ENCODE measurements around the gene GABRB3. TPM values are rescaled to one million over a fixed set of nuclear protein-coding genes. Genes with fewer than 3 reads are reported as not detected.

GABRB3 gene
- polyA plus RNA-seq, 2 donors: 0.08 to 0.45 TPM

DNA sequence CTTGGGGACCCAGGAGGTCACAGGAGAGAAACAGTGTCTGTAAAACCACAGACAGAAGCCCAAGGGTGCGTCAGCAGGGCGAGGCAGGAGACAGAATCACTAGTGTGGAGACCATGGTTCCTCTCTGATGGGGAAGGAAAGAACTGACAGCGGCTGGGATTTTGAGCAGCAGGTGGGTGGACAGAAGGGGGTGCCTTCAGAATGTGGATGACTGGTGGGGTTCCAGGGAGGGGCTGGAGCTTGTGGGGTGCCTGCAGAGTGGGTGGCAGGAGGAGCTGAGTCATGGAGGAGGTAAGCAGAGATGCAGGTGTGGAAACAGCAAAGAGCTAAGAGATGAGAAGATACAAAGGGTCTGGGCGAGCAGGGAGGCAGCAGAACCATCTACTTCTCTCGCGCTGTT is 124.2 kb downstream of the GABRB3 start:
- Histone ChIP-seq H3K27ac (ENCODE audit: low read depth in 2 of 2, low read length in 1 of 2) (no peak overlapping the region), H3K4me3 (ENCODE audit: low read depth in 1 of 2, low read length in 2 of 2) (no peak overlapping the region), H3K9me3 (ENCODE audit: control insufficient read depth in 2 of 2, insufficient read depth in 1 of 2, low read depth in 1 of 2, low read length in 1 of 2) (peaks cover 5 to 17% of the 10 kb centered on the region in 2 donors), H3K4me1 (ENCODE audit: control insufficient read depth in 2 of 2, insufficient read depth in 2 of 2, low read length in 1 of 2) (no peaks in the 10 kb centered on the region), H3K36me3 (ENCODE audit: control insufficient read depth in 2 of 2, insufficient read depth in 2 of 2, low read length in 1 of 2) (no peaks in the 10 kb centered on the region), H3K27me3 (ENCODE audit: control insufficient read depth in 1 of 2, insufficient read depth in 2 of 2, low read length in 2 of 2) (no peaks in the 10 kb centered on the region)
- 85% methylated on average over 6 of the region's 6 CpGs for WGBS, 2 donors

- Histone ChIP-seq H3K4me3 (ENCODE audit: low read depth in 1 of 2, low read length in 2 of 2) (no peak overlapping the region), H3K4me1 (ENCODE audit: control insufficient read depth in 2 of 2, insufficient read depth in 2 of 2, low read length in 1 of 2) (no peaks in the 10 kb centered on the region), H3K27ac (ENCODE audit: low read depth in 2 of 2, low read length in 1 of 2) (no peak overlapping the region), H3K27me3 (ENCODE audit: control insufficient read depth in 1 of 2, insufficient read depth in 2 of 2, low read length in 2 of 2) (no peaks in the 10 kb centered on the region), H3K36me3 (ENCODE audit: control insufficient read depth in 2 of 2, insufficient read depth in 2 of 2, low read length in 1 of 2) (no peaks in the 10 kb centered on the region), H3K9me3 (ENCODE audit: control insufficient read depth in 2 of 2, insufficient read depth in 1 of 2, low read depth in 1 of 2, low read length in 1 of 2) (peaks cover 5 to 11% of the 10 kb centered on the region in 2 donors)
- WGBS, 2 donors: 84 to 90% methylated on average over 9 of the region's 9 CpGs
These were observed 127.9 kb downstream of the GABRB3 start for GRCh38 chr15:26644948-26645347.

GRCh38 chr15:26641144-26641543 is 131.7 kb downstream of the GABRB3 start:
- whole genome bisulfite sequencing, 2 donors: 84 to 91% methylated on average over 6 of the region's 6 CpGs
- H3K4me3 ChIP-seq (ENCODE audit: low read depth in 1 of 2, low read length in 2 of 2): no peak overlapping the region
- peaks cover 2 to 5% of the 10 kb centered on the region in 2 donors for H3K9me3 ChIP-seq (ENCODE audit: control insufficient read depth in 2 of 2, insufficient read depth in 1 of 2, low read depth in 1 of 2, low read length in 1 of 2)
- H3K36me3 ChIP-seq (ENCODE audit: control insufficient read depth in 2 of 2, insufficient read depth in 2 of 2, low read length in 1 of 2): no peaks in the 10 kb centered on the region
- no peak overlapping the region for H3K27ac ChIP-seq (ENCODE audit: low read depth in 2 of 2, low read length in 1 of 2)
- H3K27me3 ChIP-seq (ENCODE audit: control insufficient read depth in 1 of 2, insufficient read depth in 2 of 2, low read length in 2 of 2): no peaks in the 10 kb centered on the region
- no peaks in the 10 kb centered on the region for H3K4me1 ChIP-seq (ENCODE audit: control insufficient read depth in 2 of 2, insufficient read depth in 2 of 2, low read length in 1 of 2)

DNA sequence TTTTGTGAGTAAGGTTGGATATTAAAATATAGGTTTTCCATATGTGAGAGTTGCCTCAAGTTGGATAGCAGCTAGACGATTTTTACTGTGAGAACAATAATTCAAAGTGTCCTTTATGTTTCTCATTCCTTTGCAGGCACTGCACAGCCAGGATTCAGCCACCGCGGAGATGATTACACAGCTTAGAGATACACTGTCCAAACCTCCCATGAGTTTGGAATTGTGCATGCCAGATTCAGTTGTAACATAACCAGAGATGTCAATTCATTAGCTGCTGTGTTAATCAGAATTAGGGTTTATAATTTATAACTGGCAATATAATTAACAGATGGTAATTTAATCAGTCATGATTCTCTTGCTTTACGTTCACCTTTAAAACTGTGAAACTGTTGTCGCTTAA is 132.3 kb downstream of the GABRB3 start:
- Histone ChIP-seq H3K4me1 (ENCODE audit: control insufficient read depth in 2 of 2, insufficient read depth in 2 of 2, low read length in 1 of 2) (no peaks in the 10 kb centered on the region), H3K4me3 (ENCODE audit: low read depth in 1 of 2, low read length in 2 of 2) (no peak overlapping the region), H3K9me3 (ENCODE audit: control insufficient read depth in 2 of 2, insufficient read depth in 1 of 2, low read depth in 1 of 2, low read length in 1 of 2) (peaks cover 2 to 5% of the 10 kb centered on the region in 2 donors), H3K27ac (ENCODE audit: low read depth in 2 of 2, low read length in 1 of 2) (no peak overlapping the region), H3K36me3 (ENCODE audit: control insufficient read depth in 2 of 2, insufficient read depth in 2 of 2, low read length in 1 of 2) (no peaks in the 10 kb centered on the region), H3K27me3 (ENCODE audit: control insufficient read depth in 1 of 2, insufficient read depth in 2 of 2, low read length in 2 of 2) (no peaks in the 10 kb centered on the region)
- 78 to 84% methylated on average over 5 of the region's 5 CpGs for WGBS, 2 donors

DNA sequence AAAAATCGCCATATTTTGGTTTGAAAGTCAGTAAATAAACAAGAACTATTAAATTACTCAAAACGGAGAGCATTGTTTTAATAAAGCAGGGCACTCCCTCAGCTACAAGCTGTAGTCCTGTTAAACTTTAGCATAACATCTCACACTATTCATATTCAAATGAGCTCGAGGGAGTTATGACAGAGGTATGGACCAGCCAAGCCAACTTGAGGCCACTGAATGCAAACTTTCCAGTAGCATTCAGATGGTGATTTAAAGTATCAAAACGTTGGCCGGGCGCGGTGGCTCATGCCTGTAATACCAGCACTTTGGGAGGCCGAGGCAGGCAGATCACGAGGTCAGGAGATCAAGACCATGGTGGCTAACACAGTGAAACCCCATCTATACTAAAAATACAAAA is 132.9 kb downstream of the GABRB3 start:
- Histone ChIP-seq H3K27me3 (ENCODE audit: control insufficient read depth in 1 of 2, insufficient read depth in 2 of 2, low read length in 2 of 2) (no peaks in the 10 kb centered on the region), H3K36me3 (ENCODE audit: control insufficient read depth in 2 of 2, insufficient read depth in 2 of 2, low read length in 1 of 2) (no peaks in the 10 kb centered on the region), H3K4me1 (ENCODE audit: control insufficient read depth in 2 of 2, insufficient read depth in 2 of 2, low read length in 1 of 2) (no peaks in the 10 kb centered on the region), H3K9me3 (ENCODE audit: control insufficient read depth in 2 of 2, insufficient read depth in 1 of 2, low read depth in 1 of 2, low read length in 1 of 2) (peaks cover 1 to 5% of the 10 kb centered on the region in 2 donors), H3K27ac (ENCODE audit: low read depth in 2 of 2, low read length in 1 of 2) (no peak overlapping the region), H3K4me3 (ENCODE audit: low read depth in 1 of 2, low read length in 2 of 2) (no peak overlapping the region)
- WGBS, 2 donors: 73 to 75% methylated on average over 9 of the region's 9 CpGs

- H3K27ac ChIP-seq (ENCODE audit: low read depth in 2 of 2, low read length in 1 of 2): no peak overlapping the region
- WGBS, 2 donors: 67 to 78% methylated on average over 2 of the region's 2 CpGs
These were observed 137.3 kb downstream of the GABRB3 start for GRCh38 chr15:26635614-26636013.

DNA sequence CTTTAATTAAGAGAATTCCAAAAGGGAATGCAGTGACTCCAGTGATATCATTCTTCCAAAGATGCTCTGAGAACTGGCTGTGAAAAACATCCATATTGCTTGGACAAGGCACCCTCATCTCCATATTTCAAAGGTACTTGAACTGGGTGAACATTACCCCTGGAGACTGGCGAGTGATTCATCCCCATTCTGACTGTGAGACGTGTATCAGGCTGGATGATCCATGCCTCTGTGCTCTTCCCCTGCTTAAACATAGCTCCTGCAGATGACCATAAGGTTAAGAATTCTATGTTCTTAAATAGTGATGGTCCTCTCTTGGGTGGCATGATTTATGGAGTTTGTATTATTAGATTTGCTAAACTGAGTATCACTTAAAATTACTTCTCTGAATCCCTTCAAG is 137.8 kb downstream of the GABRB3 start:
- peaks cover 0 to 2% of the 10 kb centered on the region in 2 donors for H3K9me3 ChIP-seq (ENCODE audit: control insufficient read depth in 2 of 2, insufficient read depth in 1 of 2, low read depth in 1 of 2, low read length in 1 of 2)
- H3K36me3 ChIP-seq (ENCODE audit: control insufficient read depth in 2 of 2, insufficient read depth in 2 of 2, low read length in 1 of 2): no peaks in the 10 kb centered on the region
- no peaks in the 10 kb centered on the region for H3K4me1 ChIP-seq (ENCODE audit: control insufficient read depth in 2 of 2, insufficient read depth in 2 of 2, low read length in 1 of 2)
- no peak overlapping the region for H3K4me3 ChIP-seq (ENCODE audit: low read depth in 1 of 2, low read length in 2 of 2)
- H3K27ac ChIP-seq (ENCODE audit: low read depth in 2 of 2, low read length in 1 of 2): no peak overlapping the region
- WGBS, 2 donors: 56 to 61% methylated on average over 2 of the region's 2 CpGs
- H3K27me3 ChIP-seq (ENCODE audit: control insufficient read depth in 1 of 2, insufficient read depth in 2 of 2, low read length in 2 of 2): no peaks in the 10 kb centered on the region

More at GRCh38 chr15:26635614-26636013, 137.3 kb downstream of the GABRB3 start:
- Histone ChIP-seq H3K36me3 (ENCODE audit: control insufficient read depth in 2 of 2, insufficient read depth in 2 of 2, low read length in 1 of 2) (no peaks in the 10 kb centered on the region), H3K9me3 (ENCODE audit: control insufficient read depth in 2 of 2, insufficient read depth in 1 of 2, low read depth in 1 of 2, low read length in 1 of 2) (peaks cover 0 to 2% of the 10 kb centered on the region in 2 donors), H3K27me3 (ENCODE audit: control insufficient read depth in 1 of 2, insufficient read depth in 2 of 2, low read length in 2 of 2) (no peaks in the 10 kb centered on the region), H3K4me3 (ENCODE audit: low read depth in 1 of 2, low read length in 2 of 2) (no peak overlapping the region), H3K4me1 (ENCODE audit: control insufficient read depth in 2 of 2, insufficient read depth in 2 of 2, low read length in 1 of 2) (no peaks in the 10 kb centered on the region)

DNA sequence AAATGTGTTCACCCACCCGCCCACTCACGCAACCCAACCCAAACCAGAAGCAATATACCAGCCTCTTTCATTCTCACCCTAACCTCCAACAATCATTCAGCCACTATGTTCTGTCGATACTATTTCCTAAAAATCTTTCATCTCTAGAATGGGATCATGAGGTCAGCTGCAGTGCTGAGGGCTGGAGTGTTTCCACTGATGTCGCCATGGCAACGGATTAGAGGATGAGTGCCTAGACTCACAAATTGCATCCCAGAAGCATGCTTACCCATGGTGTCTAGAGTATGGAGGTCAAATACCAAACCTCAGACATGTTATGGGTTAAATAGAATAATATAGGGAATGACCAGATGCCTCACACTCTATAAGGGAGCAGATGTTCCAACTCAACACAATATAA is 138.5 kb downstream of the GABRB3 start:
- WGBS, 2 donors: 57 to 67% methylated on average over 5 of the region's 5 CpGs
- H3K36me3 ChIP-seq (ENCODE audit: control insufficient read depth in 2 of 2, insufficient read depth in 2 of 2, low read length in 1 of 2): no peaks in the 10 kb centered on the region
- H3K9me3 ChIP-seq (ENCODE audit: control insufficient read depth in 2 of 2, insufficient read depth in 1 of 2, low read depth in 1 of 2, low read length in 1 of 2): peaks cover 2 to 3% of the 10 kb centered on the region in 2 donors
- H3K4me1 ChIP-seq (ENCODE audit: control insufficient read depth in 2 of 2, insufficient read depth in 2 of 2, low read length in 1 of 2): no peaks in the 10 kb centered on the region
- H3K4me3 ChIP-seq (ENCODE audit: low read depth in 1 of 2, low read length in 2 of 2): no peak overlapping the region
- no peak overlapping the region for H3K27ac ChIP-seq (ENCODE audit: low read depth in 2 of 2, low read length in 1 of 2)
- no peaks in the 10 kb centered on the region for H3K27me3 ChIP-seq (ENCODE audit: control insufficient read depth in 1 of 2, insufficient read depth in 2 of 2, low read length in 2 of 2)

- Histone ChIP-seq H3K27ac (ENCODE audit: low read depth in 2 of 2, low read length in 1 of 2) (no peak overlapping the region), H3K27me3 (ENCODE audit: control insufficient read depth in 1 of 2, insufficient read depth in 2 of 2, low read length in 2 of 2) (no peaks in the 10 kb centered on the region), H3K4me3 (ENCODE audit: low read depth in 1 of 2, low read length in 2 of 2) (no peak overlapping the region), H3K36me3 (ENCODE audit: control insufficient read depth in 2 of 2, insufficient read depth in 2 of 2, low read length in 1 of 2) (no peaks in the 10 kb centered on the region), H3K4me1 (ENCODE audit: control insufficient read depth in 2 of 2, insufficient read depth in 2 of 2, low read length in 1 of 2) (no peaks in the 10 kb centered on the region), H3K9me3 (ENCODE audit: control insufficient read depth in 2 of 2, insufficient read depth in 1 of 2, low read depth in 1 of 2, low read length in 1 of 2) (peaks cover 7% of the 10 kb centered on the region in 2 donors)
- 31 to 38% methylated on average over 4 of the region's 4 CpGs for WGBS, 2 donors
These were observed 140.4 kb downstream of the GABRB3 start for GRCh38 chr15:26632500-26632899.

- WGBS, 2 donors: 77 to 82% methylated on average over 6 of the region's 6 CpGs
- H3K4me1 ChIP-seq (ENCODE audit: control insufficient read depth in 2 of 2, insufficient read depth in 2 of 2, low read length in 1 of 2): no peaks in the 10 kb centered on the region
- H3K36me3 ChIP-seq (ENCODE audit: control insufficient read depth in 2 of 2, insufficient read depth in 2 of 2, low read length in 1 of 2): no peaks in the 10 kb centered on the region
These were observed 141.0 kb downstream of the GABRB3 start for GRCh38 chr15:26631894-26632293.

More at GRCh38 chr15:26631894-26632293, 141.0 kb downstream of the GABRB3 start:
- H3K27me3 ChIP-seq (ENCODE audit: control insufficient read depth in 1 of 2, insufficient read depth in 2 of 2, low read length in 2 of 2): no peaks in the 10 kb centered on the region
- no peak overlapping the region for H3K27ac ChIP-seq (ENCODE audit: low read depth in 2 of 2, low read length in 1 of 2)
- no peak overlapping the region for H3K4me3 ChIP-seq (ENCODE audit: low read depth in 1 of 2, low read length in 2 of 2)
- peaks cover 7% of the 10 kb centered on the region in 2 donors for H3K9me3 ChIP-seq (ENCODE audit: control insufficient read depth in 2 of 2, insufficient read depth in 1 of 2, low read depth in 1 of 2, low read length in 1 of 2)
